ENCODE results near the gene CENPB.
"Not testable (repeated sequence)": the region's sequence is repeated elsewhere in the genome, so short reads cannot be mapped to it uniquely, and the experiment has no call there.

The CENPB gene

DNA sequence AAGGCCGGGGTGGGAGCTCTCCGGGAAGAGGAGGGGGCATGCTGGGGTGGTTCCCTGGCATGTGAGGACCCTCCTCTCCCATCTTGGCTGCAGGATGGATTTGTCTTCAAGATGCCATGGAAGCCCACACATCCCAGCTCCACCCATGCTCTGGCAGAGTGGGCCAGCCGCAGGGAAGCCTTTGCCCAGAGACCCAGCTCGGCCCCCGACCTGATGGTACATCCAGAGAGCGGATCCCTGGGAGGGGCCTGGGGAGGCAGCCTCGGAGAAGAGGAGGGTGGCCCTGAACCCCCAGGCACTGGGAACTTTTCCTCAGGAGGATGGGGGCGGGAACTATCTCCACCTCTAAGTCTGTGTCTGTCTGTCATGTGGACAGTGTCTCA is 14.3 kb upstream of the CENPB start:
- no peaks in the 10 kb centered on the region for H3K9me3 Mint-ChIP-seq
- peaks cover 41% of the 10 kb centered on the region for H3K36me3 Mint-ChIP-seq (ENCODE audit: low read depth)
- no peak for ATAC-seq
- H3K27me3 Mint-ChIP-seq: no peaks in the 10 kb centered on the region
- H3K27ac Mint-ChIP-seq: no peak overlapping the region
- no peak overlapping the region for H3K4me3 Mint-ChIP-seq
- peaks cover 61% of the 10 kb centered on the region for H3K4me1 Mint-ChIP-seq
- no peak for DNase-seq

- Mint-ChIP-seq H3K27me3 (no peaks in the 10 kb centered on the region), H3K4me3 (no peak overlapping the region), H3K27ac (peak overlapping the region; percentile 56), H3K9me3 (no peaks in the 10 kb centered on the region), H3K36me3 (ENCODE audit: low read depth) (peaks cover 36% of the 10 kb centered on the region), H3K4me1 (peaks cover 66% of the 10 kb centered on the region)
- ATAC-seq: no peak
- no peak for DNase-seq
Observed at GRCh38 chr20:3800256-3800877, 13.8 kb upstream of the CENPB start.

GRCh38 chr20:3798908-3799248 is 12.3 kb upstream of the CENPB start:
- ATAC-seq: no peak
- DNase-seq: no peak
- H3K27ac Mint-ChIP-seq: peak overlapping the region; percentile 88
- peaks cover 28% of the 10 kb centered on the region for H3K36me3 Mint-ChIP-seq (ENCODE audit: low read depth)
- H3K9me3 Mint-ChIP-seq: no peaks in the 10 kb centered on the region
- peak overlapping the region; percentile 91 for H3K4me3 Mint-ChIP-seq
- no peaks in the 10 kb centered on the region for H3K27me3 Mint-ChIP-seq
- H3K4me1 Mint-ChIP-seq: peaks cover 65% of the 10 kb centered on the region

- ATAC-seq: no peak
- Mint-ChIP-seq H3K27ac (peak overlapping the region; percentile 88), H3K4me1 (peaks cover 60% of the 10 kb centered on the region), H3K9me3 (no peaks in the 10 kb centered on the region), H3K27me3 (no peaks in the 10 kb centered on the region), H3K4me3 (peak overlapping the region; percentile 91), H3K36me3 (ENCODE audit: low read depth) (peaks cover 23% of the 10 kb centered on the region)
- no peak for DNase-seq
Observed at GRCh38 chr20:3798373-3798768, 11.8 kb upstream of the CENPB start.

- DNase-seq (peak; percentile 56), ATAC-seq (peak; percentile 53)
- Mint-ChIP-seq H3K27ac (peak overlapping the region; percentile 88), H3K4me1 (peaks cover 59% of the 10 kb centered on the region), H3K36me3 (ENCODE audit: low read depth) (peaks cover 19% of the 10 kb centered on the region), H3K4me3 (peak overlapping the region; percentile 91), H3K27me3 (no peaks in the 10 kb centered on the region), H3K9me3 (no peaks in the 10 kb centered on the region)
Observed at GRCh38 chr20:3797592-3798372, 11.2 kb upstream of the CENPB start.

GRCh38 chr20:3797226-3797545 is 10.6 kb upstream of the CENPB start:
- no peaks in the 10 kb centered on the region for H3K27me3 Mint-ChIP-seq
- DNase-seq: no peak
- H3K4me3 Mint-ChIP-seq: peak overlapping the region; percentile 91
- H3K9me3 Mint-ChIP-seq: no peaks in the 10 kb centered on the region
- H3K4me1 Mint-ChIP-seq: peaks cover 57% of the 10 kb centered on the region
- peaks cover 14% of the 10 kb centered on the region for H3K36me3 Mint-ChIP-seq (ENCODE audit: low read depth)
- peak overlapping the region; percentile 88 for H3K27ac Mint-ChIP-seq
- ATAC-seq: no peak

DNA sequence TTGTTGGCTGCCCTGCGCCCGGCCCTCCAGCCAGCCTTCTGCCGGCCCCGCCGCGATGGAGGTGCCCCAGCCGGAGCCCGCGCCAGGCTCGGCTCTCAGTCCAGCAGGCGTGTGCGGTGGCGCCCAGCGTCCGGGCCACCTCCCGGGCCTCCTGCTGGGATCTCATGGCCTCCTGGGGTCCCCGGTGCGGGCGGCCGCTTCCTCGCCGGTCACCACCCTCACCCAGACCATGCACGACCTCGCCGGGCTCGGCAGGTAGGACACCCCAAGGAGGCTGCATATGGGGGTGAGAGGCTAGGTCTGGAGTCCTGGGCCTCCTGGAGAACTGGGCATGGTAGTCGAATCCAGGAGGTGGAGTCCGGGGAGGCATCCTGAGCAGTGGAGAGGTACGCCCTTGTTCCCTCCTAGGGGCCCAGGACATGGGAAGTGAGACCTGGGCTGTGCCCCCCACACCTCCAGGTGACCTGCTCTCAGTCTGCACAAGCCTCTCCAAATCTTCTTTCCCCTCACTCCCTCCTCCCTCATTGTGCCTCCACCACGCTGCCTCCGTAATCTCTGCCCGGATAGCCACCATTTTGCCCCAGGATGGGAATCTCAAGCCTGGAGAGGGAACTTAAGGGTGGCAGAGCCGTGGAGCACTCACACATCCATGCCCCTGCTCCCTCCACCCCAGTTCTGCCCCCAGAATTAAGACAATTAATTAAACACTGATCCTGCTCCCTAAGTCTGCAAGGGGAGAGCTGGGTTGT is 10.1 kb upstream of the CENPB start:
- H3K9me3 Mint-ChIP-seq: no peaks in the 10 kb centered on the region
- H3K27me3 Mint-ChIP-seq: no peaks in the 10 kb centered on the region
- peaks cover 57% of the 10 kb centered on the region for H3K4me1 Mint-ChIP-seq
- H3K36me3 Mint-ChIP-seq (ENCODE audit: low read depth): peaks cover 14% of the 10 kb centered on the region
- H3K27ac Mint-ChIP-seq: peak overlapping the region; percentile 88
- DNase-seq (no peak), ATAC-seq (no peak)
- H3K4me3 Mint-ChIP-seq: peak overlapping the region; percentile 91

DNA sequence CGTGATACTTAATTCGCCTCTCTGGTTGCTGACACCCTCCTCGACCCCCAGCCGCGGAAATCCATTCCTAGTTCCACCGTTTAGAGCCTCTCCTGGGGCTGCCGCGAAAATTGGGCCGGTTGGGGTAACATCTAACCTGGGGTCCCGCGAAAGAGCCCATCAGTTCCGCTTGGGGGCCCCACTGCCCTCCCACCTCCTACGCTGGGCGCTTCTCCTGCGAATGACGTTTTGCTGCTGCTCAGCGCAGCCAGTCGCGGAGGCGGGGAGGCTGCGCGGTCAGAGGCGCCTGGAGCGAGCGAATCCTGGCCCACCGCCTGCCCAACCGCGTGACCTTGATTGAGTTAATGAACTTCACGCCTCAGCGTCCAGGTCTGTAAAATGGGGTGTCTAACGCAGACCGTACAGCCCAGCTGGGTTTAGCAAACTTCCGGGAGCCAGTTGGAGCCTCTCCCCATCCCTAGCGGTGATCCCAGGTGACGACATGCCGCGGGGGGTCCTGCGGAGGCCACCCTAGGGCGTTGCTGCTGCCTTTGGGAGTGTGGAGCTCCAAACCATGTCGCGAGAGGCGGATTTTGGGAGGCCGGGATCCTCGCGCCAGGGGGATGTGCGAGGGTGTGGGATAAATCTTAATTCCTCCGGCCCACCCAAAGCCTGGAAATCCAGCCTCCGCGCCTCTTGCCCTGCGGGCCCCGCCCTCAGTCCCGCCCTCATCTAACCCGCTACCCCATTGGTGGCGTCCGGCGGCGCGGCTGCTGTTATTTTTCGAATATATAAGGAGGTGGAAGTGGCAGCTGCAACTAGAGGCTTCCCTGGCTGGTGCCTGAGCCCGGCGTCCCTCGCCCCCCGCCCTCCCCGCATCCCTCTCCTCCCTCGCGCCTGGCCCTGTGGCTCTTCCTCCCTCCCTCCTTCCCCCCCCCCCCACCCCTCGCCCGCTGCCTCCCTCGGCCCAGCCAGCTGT is 9.2 kb upstream of the CENPB start, which contains the start of gene CDC25B:
Gene CDC25B, plus strand, starts transcription at position 800 of the 958 bp plus-strand sequence. CDS start 222 bp downstream, outside the sequence.
- DNase-seq (peak; percentile 92), ATAC-seq (peak; percentile 77)
- Mint-ChIP-seq H3K4me1 (peaks cover 50% of the 10 kb centered on the region), H3K9me3 (no peaks in the 10 kb centered on the region), H3K36me3 (ENCODE audit: low read depth) (peaks cover 14% of the 10 kb centered on the region), H3K4me3 (peak within 1 kb of the TSS; percentile 91), H3K27ac (peak within 1 kb of the TSS; percentile 95), H3K27me3 (no peaks in the 10 kb centered on the region)

DNA sequence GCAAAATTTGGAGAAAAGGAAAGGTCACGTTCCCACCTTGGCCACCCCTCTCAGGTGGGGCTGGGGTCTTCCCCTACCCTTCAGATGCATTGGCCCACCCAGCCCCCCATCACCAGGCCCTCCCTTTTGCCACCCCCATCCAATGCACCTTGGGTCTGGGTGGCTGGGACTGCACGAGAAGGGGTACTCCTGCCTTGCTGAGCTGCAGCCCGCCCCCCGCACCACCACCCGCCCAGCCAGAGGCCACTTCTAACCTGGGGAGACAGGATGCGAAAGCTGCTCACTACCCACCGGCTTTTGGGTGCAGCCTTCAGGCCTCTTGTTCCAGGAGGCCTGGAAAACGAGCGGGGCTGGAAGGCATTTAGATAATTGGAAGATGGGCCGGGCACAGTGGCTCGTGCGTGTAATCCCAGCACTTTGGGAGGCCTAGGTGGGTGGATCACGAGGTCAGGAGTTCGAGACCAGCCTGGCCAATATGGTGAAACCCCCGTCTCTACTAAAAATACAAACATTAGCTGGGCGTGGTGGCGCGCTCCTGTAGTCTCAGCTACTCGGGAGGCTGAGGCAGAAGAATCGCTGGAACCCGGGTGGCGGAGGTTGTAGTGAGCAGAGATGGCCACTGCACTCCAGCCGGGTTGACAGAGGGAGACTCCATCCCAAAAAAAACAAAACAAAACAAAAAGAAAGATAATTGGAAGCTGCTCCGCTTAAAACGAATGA is 8.3 kb upstream of the CENPB start:
- H3K9me3 Mint-ChIP-seq: no peaks in the 10 kb centered on the region
- ATAC-seq (no peak), DNase-seq (no peak)
- peak overlapping the region; percentile 91 for H3K4me3 Mint-ChIP-seq
- H3K36me3 Mint-ChIP-seq (ENCODE audit: low read depth): peaks cover 14% of the 10 kb centered on the region
- no peaks in the 10 kb centered on the region for H3K27me3 Mint-ChIP-seq
- peaks cover 41% of the 10 kb centered on the region for H3K4me1 Mint-ChIP-seq
- peak overlapping the region; percentile 95 for H3K27ac Mint-ChIP-seq

GRCh38 chr20:3794168-3794567 is 7.6 kb upstream of the CENPB start:
- H3K27ac Mint-ChIP-seq, H3K4me3 Mint-ChIP-seq, H3K27me3 Mint-ChIP-seq, DNase-seq, ATAC-seq, H3K9me3 Mint-ChIP-seq: not testable (repeated sequence)
- H3K36me3 Mint-ChIP-seq (ENCODE audit: low read depth): peaks cover 14% of the 10 kb centered on the region
- peaks cover 34% of the 10 kb centered on the region for H3K4me1 Mint-ChIP-seq

DNA sequence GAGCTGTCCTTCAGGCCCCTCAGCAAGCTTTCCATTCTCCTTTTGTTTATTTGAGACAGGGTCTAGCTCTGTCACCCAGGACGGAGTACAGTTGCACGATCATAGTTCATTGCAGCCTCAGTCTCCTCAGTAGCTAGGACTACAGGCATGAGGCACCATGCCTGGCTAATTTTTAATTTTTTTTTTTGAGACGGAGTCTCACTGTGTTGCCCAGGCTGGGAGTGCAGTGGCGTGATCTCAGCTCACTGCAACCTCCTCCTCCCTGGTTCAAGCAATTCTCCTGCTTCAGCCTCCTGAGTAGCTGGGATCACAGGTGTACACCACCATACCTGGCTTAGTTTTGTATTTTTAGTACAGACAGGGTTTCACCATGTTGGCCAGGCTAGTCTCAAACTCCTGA is 2.7 kb upstream of the CENPB start:
- H3K4me1 Mint-ChIP-seq: peaks cover 23% of the 10 kb centered on the region
- H3K9me3 Mint-ChIP-seq; H3K36me3 Mint-ChIP-seq (ENCODE audit: low read depth); H3K27me3 Mint-ChIP-seq; H3K4me3 Mint-ChIP-seq; ATAC-seq; H3K27ac Mint-ChIP-seq; DNase-seq: not testable (repeated sequence)

GRCh38 chr20:3788685-3789155 is 2.2 kb upstream of the CENPB start:
- Mint-ChIP-seq H3K36me3 (ENCODE audit: low read depth) (peaks cover 5% of the 10 kb centered on the region), H3K4me1 (peaks cover 23% of the 10 kb centered on the region), H3K4me3 (no peak overlapping the region), H3K27me3 (no peaks in the 10 kb centered on the region), H3K27ac (no peak overlapping the region), H3K9me3 (no peaks in the 10 kb centered on the region)
- no peak for DNase-seq
- no peak for ATAC-seq

- H3K4me3 Mint-ChIP-seq: peak overlapping the region; percentile 62
- H3K9me3 Mint-ChIP-seq: no peaks in the 10 kb centered on the region
- no peak for DNase-seq
- peak overlapping the region; percentile 26 for H3K27ac Mint-ChIP-seq
- no peak for ATAC-seq
- H3K4me1 Mint-ChIP-seq: peaks cover 28% of the 10 kb centered on the region
- H3K36me3 Mint-ChIP-seq (ENCODE audit: low read depth): peaks cover 5% of the 10 kb centered on the region
- H3K27me3 Mint-ChIP-seq: no peaks in the 10 kb centered on the region
Observed at GRCh38 chr20:3787324-3788014, 929 bp upstream of the CENPB start.

Data from activated naive CD8-positive, alpha-beta T cell treated with anti-CD3 and anti-CD28 coated beads, Interleukin-2, amount 50 U/mL, for 24 hours (primary cell).